ENCODE data around the gene EVC. TPM values are rescaled to one million over a fixed set of nuclear protein-coding genes. Genes with fewer than 3 reads are reported as not detected.

The EVC gene
- total and polyA plus RNA-seq, 2 of the 8 experiments (the other 6 are each of a cell fraction or from before 2014, with no cell fraction given) = 2.6 to 9.8 TPM

GRCh38 chr4:5696341-5696740, 14.7 kb upstream of the EVC start (continued):
- no peak for TF ChIP-seq TEAD4 (IDR thresholded peaks at IDR 0.05; ENCODE audit: low read depth, low read length)

All from H1 (cell line).